HG03039 (cell line): ENCODE measurements around the gene TMEM269.

Source experiments
- ATAC-seq: cut with Tn5 transposase; IDR thresholded peaks from one replicate; pipeline ENCODE4 v1.9.1; 2021; ENCODE audit warnings: mild to moderate bottlenecking, moderate library complexity; ENCODE audit not compliant: unreplicated experiment

The TMEM269 gene

DNA sequence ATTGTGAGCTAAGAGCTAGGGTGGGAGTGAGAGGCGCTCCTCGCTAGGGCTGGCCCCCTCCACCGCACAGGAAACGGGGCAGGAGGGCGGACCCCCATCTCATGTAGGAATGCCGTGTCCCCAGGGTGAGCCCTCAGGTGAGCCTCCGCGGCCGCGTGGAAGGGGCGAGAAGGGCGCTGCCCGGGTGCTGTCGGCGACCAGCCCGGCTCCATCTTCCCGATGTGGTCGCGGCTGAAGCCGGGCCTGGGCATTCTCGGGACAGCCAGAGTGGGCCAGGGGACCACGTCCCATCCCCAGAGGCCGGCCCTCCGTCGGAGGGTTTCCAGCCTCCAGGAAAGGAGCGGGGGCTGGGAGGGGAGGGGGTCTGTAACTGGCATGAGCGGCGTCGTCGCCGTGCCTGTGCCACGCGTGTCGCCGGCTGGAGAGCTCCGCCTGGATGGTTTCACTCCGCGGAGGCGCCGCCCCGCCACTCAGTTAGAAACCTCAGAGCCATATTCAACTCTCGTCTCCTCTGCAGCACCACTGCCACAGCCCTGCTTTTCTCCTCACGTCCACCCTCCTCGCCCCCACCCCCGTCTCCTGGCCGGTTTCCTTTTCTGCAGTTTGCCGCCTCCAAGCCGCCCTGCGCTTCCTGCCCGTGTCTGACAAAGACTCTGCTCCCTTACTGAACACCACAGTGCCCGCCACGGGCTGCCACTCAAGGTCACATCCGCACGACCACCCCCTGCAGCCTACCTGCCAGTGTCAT, at the start of gene TMEM269:
TSS of gene TMEM269 (plus strand) at position 46 of the 748 bp plus-strand sequence. CDS start 4,903 bp downstream, outside the sequence.
- ATAC-seq, result no peak

DNA sequence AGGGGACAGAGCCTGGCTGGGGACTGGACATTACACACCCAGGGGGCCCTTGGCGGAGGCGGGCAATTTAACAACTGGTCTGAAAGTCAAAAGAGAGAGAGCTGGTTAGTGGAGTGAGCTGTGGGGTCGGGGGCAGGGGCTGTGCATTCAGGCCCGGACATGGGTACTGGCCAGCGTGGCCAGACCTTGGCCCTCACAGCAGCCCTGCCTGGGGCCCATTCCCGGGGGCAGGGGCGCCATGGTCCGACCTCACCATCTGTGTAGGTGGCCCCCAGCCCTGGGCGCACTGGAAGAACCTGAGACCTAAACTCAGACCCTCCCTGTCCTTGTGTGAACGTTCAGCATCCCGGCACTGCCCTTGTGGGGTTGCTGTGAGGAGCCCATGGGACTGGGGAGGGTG, 49.7 kb upstream of the TMEM269 start:
- ATAC-seq, result no peak

DNA sequence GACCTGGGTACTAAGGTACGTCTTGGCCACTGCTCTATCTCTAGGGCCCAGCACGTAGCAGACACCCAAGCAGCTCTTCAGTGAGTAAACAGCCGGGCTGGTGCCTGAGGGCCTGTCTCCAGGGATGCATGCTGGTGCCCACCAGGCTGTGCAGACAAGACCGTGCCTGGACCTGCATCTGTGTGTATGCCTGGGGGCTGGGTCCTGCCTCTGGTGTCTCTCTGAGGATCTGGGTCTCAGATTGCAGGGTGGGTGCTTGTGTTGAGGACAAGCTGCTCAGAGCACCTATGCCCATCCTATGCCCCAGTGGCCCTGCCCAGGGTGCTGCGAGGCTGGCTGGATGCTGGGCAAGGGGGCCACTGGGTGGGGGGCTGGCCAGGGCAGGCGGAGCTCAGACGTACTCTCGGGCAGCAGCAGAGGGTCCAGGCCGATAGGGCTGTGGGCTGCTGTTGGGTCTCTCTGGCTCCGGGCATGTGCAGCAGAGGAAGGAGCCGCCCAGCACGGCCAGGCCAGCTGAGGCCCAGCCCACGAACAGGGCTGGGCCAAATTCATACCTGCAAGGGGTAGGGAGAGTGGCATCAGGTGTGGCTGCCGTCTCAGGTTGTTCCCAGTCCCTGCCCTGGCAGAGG, 49.2 kb upstream of the TMEM269 start:
- no peak for ATAC-seq

GRCh38 chr1:42736152-42736551, 48.6 kb upstream of the TMEM269 start:
- ATAC-seq, result no peak

DNA sequence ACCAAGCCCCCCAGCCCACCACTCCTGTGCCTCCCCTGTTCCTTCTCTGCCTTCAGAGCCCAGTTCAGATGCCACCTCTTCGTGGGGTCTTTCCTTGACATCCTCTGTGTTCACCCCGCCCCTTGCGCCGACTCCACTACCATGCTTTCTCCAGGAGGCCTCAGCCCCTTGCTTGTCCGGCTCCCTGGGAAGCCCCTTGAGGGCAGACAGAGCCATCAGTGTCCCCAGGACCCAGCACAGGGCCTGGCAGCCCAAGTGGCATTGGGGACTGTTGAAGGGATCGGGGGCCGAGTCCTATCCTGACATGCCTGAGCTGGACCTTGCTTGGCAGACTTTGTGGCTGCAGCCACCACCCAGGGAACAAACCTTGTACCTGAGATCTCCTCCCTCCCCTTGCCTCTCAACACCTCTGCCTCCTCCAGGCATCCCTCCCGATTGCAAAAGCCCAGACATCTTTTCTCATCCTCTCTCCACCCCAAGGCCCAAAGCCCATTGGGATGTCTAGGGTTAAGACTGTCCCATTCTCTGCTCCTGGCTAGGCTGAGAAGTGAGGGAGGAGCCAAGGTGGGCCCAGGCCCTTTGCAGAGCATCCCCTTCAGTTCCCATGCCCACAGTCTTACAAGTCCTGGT, 48.1 kb upstream of the TMEM269 start:
- ATAC-seq, result no peak

GRCh38 chr1:42737257-42737656, 47.5 kb upstream of the TMEM269 start:
- ATAC-seq, result no peak

- no peak for ATAC-seq
These were observed 46.7 kb upstream of the TMEM269 start for GRCh38 chr1:42737986-42738677.

DNA sequence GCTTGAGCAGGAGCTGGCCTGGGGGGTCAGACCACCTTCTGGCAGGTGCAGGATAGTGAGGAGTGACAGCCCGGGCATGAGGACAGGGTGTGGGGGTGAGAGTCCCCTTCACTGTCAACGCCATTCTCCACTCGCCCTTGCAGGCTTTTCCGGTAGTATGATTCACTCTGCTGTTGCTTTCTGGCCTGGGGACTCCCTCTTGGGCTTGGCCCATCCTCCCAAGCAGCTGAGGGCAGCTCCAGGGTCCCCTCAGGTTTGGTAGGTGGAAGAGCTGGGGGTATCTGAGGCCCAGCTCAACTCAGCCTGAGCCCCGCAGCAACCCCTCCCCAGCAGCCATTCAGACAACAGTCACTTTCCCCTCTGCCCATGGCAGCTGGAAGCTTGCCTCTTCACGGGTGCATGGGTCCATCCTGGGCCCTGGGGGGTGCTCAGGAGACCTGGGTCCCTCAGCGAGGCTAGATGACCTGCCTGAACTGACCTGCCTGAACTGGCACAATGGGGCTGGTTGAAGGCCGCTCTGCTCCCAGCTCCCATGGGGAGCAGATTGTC, 46.0 kb upstream of the TMEM269 start:
- ATAC-seq, result no peak

DNA sequence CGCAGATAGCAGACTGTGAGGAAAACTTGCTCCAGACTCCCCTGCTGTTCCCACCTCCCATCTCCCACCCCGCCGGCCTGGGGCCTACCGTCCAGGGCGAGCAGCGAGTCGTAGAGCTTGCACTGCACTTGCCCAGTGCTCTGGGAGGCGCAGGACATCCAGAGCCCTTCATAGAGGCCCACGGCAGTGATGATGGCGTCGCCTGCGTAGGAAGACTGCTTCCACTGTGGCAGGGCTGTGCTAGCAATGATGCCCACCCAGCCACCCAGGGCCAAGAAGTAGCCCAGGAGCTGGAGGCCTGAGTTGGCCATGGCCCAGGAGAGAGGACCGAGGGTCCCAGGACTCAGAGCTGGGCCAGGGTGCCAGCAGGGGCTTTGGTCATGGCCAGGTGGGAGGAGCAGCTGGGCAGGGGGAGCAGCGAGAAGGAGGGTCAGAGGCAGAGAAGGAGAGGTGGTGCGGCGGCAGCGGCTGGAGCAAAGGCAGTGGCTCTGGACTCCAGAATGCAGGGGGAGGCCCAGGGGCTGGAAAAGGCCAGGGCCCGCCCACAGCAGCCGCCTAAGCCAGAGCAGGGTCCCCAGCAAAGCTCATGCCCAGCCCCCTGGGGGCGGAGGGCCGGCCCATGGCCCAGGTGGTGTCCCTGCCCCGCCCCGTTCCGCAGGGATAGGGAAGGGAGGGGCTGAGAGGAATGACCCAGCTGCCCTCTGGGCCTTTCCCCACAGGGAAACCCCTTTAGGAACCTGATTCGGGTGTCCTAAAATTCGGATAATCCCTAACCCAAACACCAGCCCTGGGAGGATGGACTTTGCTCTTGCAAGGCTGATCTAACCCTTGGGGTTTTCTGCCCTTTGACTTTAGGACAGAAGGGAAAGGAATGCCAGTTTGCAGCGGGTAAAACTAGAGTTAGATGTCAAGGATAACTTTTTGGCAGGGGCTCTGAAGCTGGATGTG, 44.8 kb upstream of the TMEM269 start, which contains the start of gene CLDN19:
TSS of gene CLDN19 (minus strand) at position 484 of the 948 bp plus-strand sequence. CDS start at position 311, 173 bp downstream.
- ATAC-seq, result no peak

DNA sequence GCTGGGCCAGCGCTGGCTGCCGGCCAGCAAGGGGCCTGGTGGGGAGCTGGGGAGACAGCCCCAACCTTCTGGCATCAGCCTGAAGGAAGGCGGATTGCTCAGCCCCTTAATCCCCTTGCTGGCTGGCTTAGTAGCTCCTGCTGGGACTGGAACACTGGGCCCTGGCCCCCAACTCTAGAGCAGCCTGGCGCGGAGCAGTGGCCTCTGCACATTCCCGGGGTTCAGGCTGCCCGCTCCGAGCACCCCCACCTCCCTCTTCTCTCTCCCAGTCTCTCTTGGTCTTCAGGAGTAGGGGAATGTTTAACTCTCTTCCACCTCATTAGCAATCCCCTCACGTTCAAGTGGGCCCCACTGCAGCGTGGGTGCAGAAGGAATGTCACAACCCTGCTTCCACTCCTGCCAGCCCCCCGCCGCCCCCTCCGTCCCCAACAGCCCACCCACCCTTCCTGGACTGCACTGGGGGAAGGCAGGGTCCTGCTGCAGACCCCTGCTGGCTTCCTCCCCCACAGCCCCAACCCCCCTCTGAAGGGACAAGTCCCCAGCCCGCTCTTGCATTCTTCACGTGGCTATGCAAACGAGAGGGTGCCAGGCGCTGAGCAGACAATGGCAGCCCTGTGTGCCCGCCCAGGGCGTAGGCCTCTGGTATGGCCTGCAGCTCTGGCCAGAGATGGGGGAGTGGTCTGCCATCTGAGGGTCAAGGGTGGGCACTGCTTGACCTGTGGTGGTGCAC, 43.8 kb upstream of the TMEM269 start:
- ATAC-seq, result no peak

DNA sequence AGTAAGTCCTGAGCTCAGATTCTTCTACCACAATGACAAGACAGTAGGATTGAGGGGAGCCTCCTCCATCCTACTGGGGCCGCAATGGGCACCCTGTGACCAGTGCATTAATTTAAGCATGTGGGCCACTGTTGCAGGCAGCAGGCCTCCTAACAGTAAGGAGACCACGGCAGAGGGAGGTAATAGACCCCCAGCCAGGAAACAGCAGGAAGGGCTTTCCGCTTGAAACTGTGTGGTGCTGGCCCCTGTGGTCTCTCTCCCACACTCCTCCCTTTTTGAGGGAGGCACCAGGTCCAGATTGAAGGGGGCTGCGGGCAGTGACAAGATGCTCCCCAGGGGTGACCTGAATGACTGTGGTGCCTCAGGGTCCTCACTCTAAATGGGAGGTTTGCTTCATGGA, 43.1 kb upstream of the TMEM269 start:
- ATAC-seq, result no peak

GRCh38 chr1:42742141-42742540, 42.6 kb upstream of the TMEM269 start:
- ATAC-seq, result no peak

DNA sequence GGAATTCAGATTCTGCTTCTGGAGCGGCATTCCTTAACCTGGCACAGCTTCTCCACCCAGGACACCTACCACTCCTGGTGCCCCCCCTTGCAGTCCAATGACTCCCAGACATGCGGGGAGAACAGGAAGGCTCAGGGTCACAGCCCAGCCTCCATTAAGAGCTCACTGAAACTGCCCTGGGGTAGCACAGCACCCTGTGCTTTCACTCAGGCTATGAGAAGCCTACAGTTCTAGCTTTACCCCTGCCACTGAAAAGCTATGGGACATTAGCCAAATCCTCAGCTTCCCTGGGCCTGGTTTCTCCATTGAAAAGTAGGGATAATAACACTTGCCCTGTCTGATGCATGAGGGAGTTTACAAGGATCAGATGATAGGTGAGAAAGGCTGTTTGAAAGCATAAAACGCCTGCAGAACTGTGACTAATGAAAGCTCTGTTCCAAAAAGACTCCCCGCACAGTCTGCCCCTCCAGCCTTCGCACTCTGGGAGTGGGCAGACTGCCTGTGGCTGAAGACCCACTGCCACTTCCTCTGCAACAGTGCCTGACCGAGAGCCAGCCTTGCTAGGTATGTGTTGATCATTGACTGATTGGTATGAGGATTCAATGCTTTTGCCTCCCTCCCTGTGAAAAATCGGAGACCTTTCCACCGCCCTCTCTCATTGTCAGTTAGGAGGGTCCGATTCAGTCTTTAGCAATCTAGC, 42.0 kb upstream of the TMEM269 start:
- no peak for ATAC-seq

- ATAC-seq, result no peak
These were observed 41.3 kb upstream of the TMEM269 start for GRCh38 chr1:42743317-42744147.

GRCh38 chr1:42744148-42744413, 40.7 kb upstream of the TMEM269 start:
- no peak for ATAC-seq

DNA sequence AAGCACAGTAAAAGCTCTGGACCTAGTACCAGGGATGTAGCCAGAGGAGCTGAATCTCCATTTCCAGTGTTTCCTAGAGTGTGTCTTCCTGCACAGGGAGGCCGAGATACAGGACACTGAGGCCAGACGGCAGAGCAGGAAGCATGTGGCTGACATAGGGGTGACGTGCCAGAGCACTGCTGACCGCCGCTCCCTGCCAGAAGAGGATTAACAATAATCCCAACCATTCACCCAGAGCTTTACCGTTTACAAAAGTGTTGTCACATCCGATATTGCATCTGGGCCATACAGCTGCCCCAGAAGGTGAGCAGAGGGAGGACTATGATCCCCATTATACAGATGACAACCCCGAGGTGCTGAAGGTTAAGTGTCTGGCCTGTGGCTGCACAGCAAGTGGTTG, 38.9 kb upstream of the TMEM269 start:
- ATAC-seq, result no peak

GRCh38 chr1:42746436-42747105, 38.2 kb upstream of the TMEM269 start:
- ATAC-seq, result no peak

DNA sequence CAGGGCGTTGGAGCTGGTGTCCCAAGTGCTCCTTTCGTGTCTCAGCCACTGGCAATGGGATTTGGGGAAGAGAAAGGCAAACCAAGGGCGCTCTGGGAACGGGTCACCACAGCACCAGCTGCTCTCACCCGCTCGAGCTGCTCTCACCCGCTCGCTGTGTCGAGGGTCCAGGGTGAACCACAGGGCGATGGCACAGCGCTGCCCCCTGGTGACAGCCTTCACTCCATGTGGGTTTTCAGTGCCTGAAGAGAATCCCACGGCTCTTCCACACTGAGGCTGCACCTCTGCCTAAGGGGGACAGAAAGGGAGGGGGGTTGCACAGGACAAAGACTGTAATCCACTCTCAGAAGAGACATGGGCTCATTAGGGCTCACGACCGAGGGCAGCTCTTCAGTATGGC, 37.7 kb upstream of the TMEM269 start:
- ATAC-seq, result no peak
